HepG2 (cell line): Measurements from ENCODE around the gene LSM14B. TPM values are rescaled to one million over a fixed set of nuclear protein-coding genes. Genes with fewer than 3 reads are reported as not detected.

Source experiments
- BATF2 ChIP-seq: sonication (generic); formaldehyde crosslinking; IDR thresholded peaks from 2 replicates; pipeline ENCODE4 v1.8.0; 2022; ENCODE audit warnings: mild to moderate bottlenecking, missing genetic modification reagents, moderate library complexity
- DMTF1 ChIP-seq: sonication (generic); formaldehyde crosslinking; IDR thresholded peaks from 2 replicates; pipeline ENCODE4 v1.4.0; 2020; ENCODE audit warnings: mild to moderate bottlenecking, missing genetic modification reagents
- EZH2 ChIP-seq: conservative IDR thresholded peaks from 2 replicates; pipeline ENCODE4 v1.6.1; 2012; ENCODE audit warnings: mild to moderate bottlenecking, low read depth, low read length, moderate library complexity
- GRHL1 ChIP-seq: sonication (generic); formaldehyde crosslinking; conservative IDR thresholded peaks from 2 replicates; pipeline ENCODE4 v1.8.0; 2022; ENCODE audit warnings: missing genetic modification reagents
- MATR3 ChIP-seq: sonication (generic); formaldehyde crosslinking; IDR thresholded peaks from 2 replicates; pipeline ENCODE4 v1.4.0; 2020; ENCODE audit warnings: missing genetic modification reagents
- MED8 ChIP-seq: sonication (generic); formaldehyde crosslinking; IDR thresholded peaks from 2 replicates; pipeline ENCODE4 v1.8.1; 2023; ENCODE audit warnings: mild to moderate bottlenecking, missing genetic modification reagents; ENCODE audit not compliant: insufficient replicate concordance
- MIXL1 ChIP-seq: IDR thresholded peaks from 2 replicates; pipeline ENCODE4 v1.6.1; 2016
- NFE2 ChIP-seq: sonication (generic); formaldehyde crosslinking; IDR thresholded peaks from 2 replicates; pipeline ENCODE4 v1.4.0; 2020; ENCODE audit warnings: missing genetic modification reagents
- PCBP1 ChIP-seq: fragments of 200-400 bp; formaldehyde crosslinking; IDR thresholded peaks from 2 replicates; pipeline ENCODE4 v1.6.1; 2017; ENCODE audit warnings: mild to moderate bottlenecking, low read depth, low read length, borderline replicate concordance
- POLR2A ChIP-seq, 2 experiments: IDR thresholded peaks; 2 replicates each; pipeline ENCODE4 v1.6.1; 2011; ENCODE audit warnings: low read depth in 2 of 2, low read length in 2 of 2, mild to moderate bottlenecking in 1 of 2, moderate library complexity in 1 of 2; ENCODE audit not compliant: insufficient read depth in 1 of 2
- SIN3A ChIP-seq: IDR thresholded peaks from 2 replicates; pipeline ENCODE4 v1.6.1; 2011; ENCODE audit warnings: low read depth, mild to moderate bottlenecking, control low read depth, low read length, borderline replicate concordance
- SKI ChIP-seq: fragments of 450-650 bp; IDR thresholded peaks from one replicate; pipeline ENCODE4 v1.6.1; 2018; ENCODE audit warnings: mild to moderate bottlenecking; ENCODE audit not compliant: partially characterized antibody
- SMAD1 ChIP-seq: sonication (generic); formaldehyde crosslinking; IDR thresholded peaks from 2 replicates; pipeline ENCODE4 v1.4.0; 2020; ENCODE audit warnings: missing genetic modification reagents, low read depth, mild to moderate bottlenecking, borderline replicate concordance
- TERF1 ChIP-seq: sonication (generic); formaldehyde crosslinking; IDR thresholded peaks from 2 replicates; pipeline ENCODE4 v1.8.0; 2022; ENCODE audit warnings: mild to moderate bottlenecking, missing genetic modification reagents, moderate library complexity
- THAP7 ChIP-seq: sonication (generic); formaldehyde crosslinking; IDR thresholded peaks from 2 replicates; pipeline ENCODE4 v1.8.1; 2023; ENCODE audit warnings: mild to moderate bottlenecking, missing genetic modification reagents
- THAP9 ChIP-seq: sonication (generic); formaldehyde crosslinking; IDR thresholded peaks from 2 replicates; pipeline ENCODE4; 2020; ENCODE audit warnings: missing genetic modification reagents, mild to moderate bottlenecking, borderline replicate concordance
- ZFY ChIP-seq: sonication (generic); formaldehyde crosslinking; IDR thresholded peaks from 2 replicates; pipeline ENCODE4 v1.4.0; 2020; ENCODE audit warnings: missing genetic modification reagents
- ZNF460 ChIP-seq: sonication (generic); formaldehyde crosslinking; IDR thresholded peaks from 2 replicates; pipeline ENCODE4 v1.5.1; 2020; ENCODE audit warnings: missing genetic modification reagents, mild to moderate bottlenecking, borderline replicate concordance
- ZNF644 ChIP-seq: IDR thresholded peaks from 2 replicates; pipeline ENCODE4 v1.6.1; 2016; ENCODE audit warnings: low read depth
- ZSCAN12 ChIP-seq: sonication (generic); formaldehyde crosslinking; IDR thresholded peaks from 2 replicates; pipeline ENCODE4 v1.9.0; 2021; ENCODE audit warnings: mild to moderate bottlenecking, missing genetic modification reagents
- polyA plus RNA-seq, 8 experiments: library from polyadenylated mRNA; depleted of rRNA in 3 of 8; stranded (reverse) in 7 of 8; unstranded in 1 of 8; fragments of >200 nt; fragmentation: Illumina TruSeq in 4 of 8; extraction: Trizol in 4 of 8; gene quantifications; 2 replicates each; pipeline versions ENCODE4 v1.2.1 to v1.2.3, GENCODE V29; 2011 to 2016; ENCODE audit warnings: low read depth in 4 of 8, missing spikeins in 1 of 8, mixed read lengths in 1 of 8; ENCODE audit not compliant: insufficient read depth in 1 of 8
- total RNA-seq, 5 experiments: library from RNA; depleted of rRNA; stranded (reverse); fragments of >200 nt; fragmentation: Illumina TruSeq; extraction: Trizol; gene quantifications; 2 replicates each; pipeline ENCODE4 v1.2.3, GENCODE V29; 2016; ENCODE audit warnings: low read depth in 1 of 5

Gene LSM14B
- total and polyA plus RNA-seq, 2 of the 13 experiments (the other 11 are each of a cell fraction or from before 2014, with no cell fraction given): 43.3 to 79.2 TPM

GRCh38 chr20:62120990-62121775 is 1.1 kb upstream of the LSM14B start (continued):
- TF ChIP-seq DMTF1 (no peak), THAP9 (CRISPR knock-in tag) (peak; percentile 50; the same call in 1 of the 2 replicates), ZNF460 (CRISPR knock-in tag) (peak; percentile 81), PCBP1 (no peak), SIN3A (no peak), SKI (no peak), SMAD1 (CRISPR knock-in tag) (no peak), THAP7 (CRISPR knock-in tag) (no peak), POLR2A (IDR thresholded peaks at IDR 0.05; ENCODE audit: insufficient read depth in 1 of 2, low read depth in 2 of 2, low read length in 2 of 2) (peak; percentile 65 to 69), ZNF644 (CRISPR knock-in tag) (no peak), ZSCAN12 (CRISPR knock-in tag) (no peak), NFE2 (CRISPR knock-in tag) (no peak), BATF2 (CRISPR knock-in tag) (0 out of 2 replicates have a peak, but pooled peaks have one; percentile 67), MATR3 (CRISPR knock-in tag) (no peak), MED8 (CRISPR knock-in tag) (no peak), TERF1 (CRISPR knock-in tag) (no peak), GRHL1 (no peak), EZH2 (no peak), MIXL1 (0 out of 2 replicates have a peak, but pooled peaks have one; percentile 32), ZFY (CRISPR knock-in tag) (peak; percentile 78)
